GM12892 (cell line): ENCODE results near the gene CEBPZOS.

ENCODE experiments used
- DNase-seq: peaks from one replicate; pipeline ENCODE4 v3.0.0; 2011; ENCODE audit not compliant: insufficient read length
- FAIRE-seq: peaks from 2 replicates; lab custom pipeline; 2011; peaks lifted over from hg19 to GRCh38; lab: Jason Lieb, UNC
- POLR2A ChIP-seq: IDR thresholded peaks from 2 replicates; pipeline ENCODE4 v1.6.1; 2011; ENCODE audit warnings: low read depth, low read length, control low read depth
- POLR2AphosphoS5 ChIP-seq: IDR thresholded peaks from 2 replicates; pipeline ENCODE4 v1.6.1; 2011; ENCODE audit warnings: low read depth, low read length, control low read depth
- TAF1 ChIP-seq: IDR thresholded peaks from 2 replicates; pipeline ENCODE4 v1.6.1; 2011; ENCODE audit warnings: low read depth, mild to moderate bottlenecking, control low read depth, low read length, borderline replicate concordance

Gene CEBPZOS

GRCh38 chr2:37250869-37251740 is 54.8 kb downstream of the CEBPZOS start:
- TF ChIP-seq TAF1 (no peak), POLR2AphosphoS5 (no peak), POLR2A (no peak)
- FAIRE-seq (peak; percentile 44), DNase-seq (no peak)
